Endothelial cell of umbilical vein (primary cell): ENCODE measurements around the gene ELAPOR2. TPM values are rescaled to one million over a fixed set of nuclear protein-coding genes. Genes with fewer than 3 reads are reported as not detected.
A peak's percentile ranks its signal among the peaks of the same experiment; 100 is the strongest.

ENCODE experiments used
- BruUV-seq: library from RNA; stranded (reverse); fragments of 400-500 nt; replicated peaks from 2 replicates; lab custom pipeline; 2021; lab: Mats Ljungman, UMichigan
- CTCF ChIA-PET: fragments of 300-600, 350-600 bp; sonication (Branson Sonifier 250); formaldehyde crosslinking; loops from one replicate; lab custom pipeline; 2021; ENCODE audit warnings: antibody characterized with exemption, inconsistent platforms; lab: Charles Lee
- POLR2A ChIA-PET: fragments of 300-600, 350-600 bp; sonication (Branson Sonifier 250); formaldehyde crosslinking; loops from one replicate; lab custom pipeline; 2021; ENCODE audit warnings: antibody characterized with exemption, inconsistent platforms; lab: Charles Lee
- DNase-seq: peaks from one replicate; pipeline ENCODE4 v3.0.0-alpha.2; 2011; ENCODE audit warnings: low read depth, low spot score
- FAIRE-seq: peaks from 2 replicates; lab custom pipeline; 2011; peaks lifted over from hg19 to GRCh38; lab: Jason Lieb, UNC
- H2AFZ ChIP-seq: 2 replicates; pipeline ENCODE4 v1.6.0; 2012; ENCODE audit warnings: low read depth, low read length, control low read depth, inconsistent platforms
- H3K27ac ChIP-seq: 2 replicates; pipeline ENCODE4 v1.5.1; 2011; ENCODE audit warnings: low read depth, mild to moderate bottlenecking, control low read depth, low read length, moderate library complexity; ENCODE audit not compliant: insufficient read depth
- H3K27me3 ChIP-seq, 2 experiments: 2 replicates each; pipeline versions ENCODE4 v1.6.0 to v1.6.1; 2011; ENCODE audit warnings: low read length in 2 of 2, mixed read lengths in 1 of 2; ENCODE audit not compliant: control insufficient read depth in 2 of 2, insufficient read depth in 2 of 2
- H3K36me3 ChIP-seq, 2 experiments: 2 replicates in 1 of 2; 3 replicates in 1 of 2; pipeline ENCODE4 v1.5.1; 2011; ENCODE audit warnings: low read length in 2 of 2, mild to moderate bottlenecking in 1 of 2, moderate library complexity in 1 of 2; ENCODE audit not compliant: control insufficient read depth in 2 of 2, insufficient read depth in 2 of 2; ENCODE audit errors: extremely low read depth in 1 of 2
- H3K4me1 ChIP-seq: 3 replicates; pipeline ENCODE4 v1.5.1; 2011; ENCODE audit warnings: mild to moderate bottlenecking, low read length; ENCODE audit not compliant: control insufficient read depth, insufficient read depth; ENCODE audit errors: extremely low read depth
- H3K4me2 ChIP-seq: 2 replicates; pipeline ENCODE4 v1.6.1; 2011; ENCODE audit warnings: low read length, control low read depth, mixed read lengths; ENCODE audit not compliant: insufficient read depth
- H3K4me3 ChIP-seq, 3 experiments: fragments of 200-600 bp in 1 of 3; sonication (generic), shearing (Covaris generic) in 1 of 3; replicated peaks in 1 of 3; 2 replicates each; pipeline ENCODE4 v1.5.1; 2011 to 2016; ENCODE audit warnings: control low read depth in 3 of 3, low read length in 3 of 3, mild to moderate bottlenecking in 2 of 3, inconsistent platforms in 1 of 3, low read depth in 1 of 3, moderate library complexity in 1 of 3; ENCODE audit not compliant: insufficient read depth in 1 of 3
- H3K79me2 ChIP-seq: 2 replicates; pipeline ENCODE4 v1.6.0; 2012; ENCODE audit warnings: low read length, inconsistent platforms; ENCODE audit not compliant: control insufficient read depth, insufficient read depth
- H3K9ac ChIP-seq: replicated peaks from 2 replicates; pipeline ENCODE3; 2011; ENCODE audit warnings: low read length, control low read depth; ENCODE audit not compliant: insufficient read depth; ENCODE audit errors: extremely low read depth
- H3K9me1 ChIP-seq: replicated peaks from 3 replicates; pipeline ENCODE4 v1.6.0; 2011; ENCODE audit warnings: mild to moderate bottlenecking, low read length; ENCODE audit not compliant: control insufficient read depth, insufficient read depth; ENCODE audit errors: extremely low read depth
- H3K9me3 ChIP-seq: replicated peaks from 2 replicates; pipeline ENCODE4 v1.5.1; 2012; ENCODE audit warnings: low read length, inconsistent platforms; ENCODE audit not compliant: control insufficient read depth, insufficient read depth
- H4K20me1 ChIP-seq: replicated peaks from 2 replicates; pipeline ENCODE3; 2011; ENCODE audit warnings: mild to moderate bottlenecking, low read length; ENCODE audit not compliant: control insufficient read depth, insufficient read depth; ENCODE audit errors: extremely low read depth
- EZH2 ChIP-seq: IDR thresholded peaks from 2 replicates; pipeline ENCODE4 v1.6.1; 2012; ENCODE audit warnings: borderline replicate concordance, low read depth, mild to moderate bottlenecking, moderate library complexity, low read length, inconsistent platforms; ENCODE audit not compliant: severe bottlenecking
- FOS ChIP-seq: IDR thresholded peaks from 2 replicates; pipeline ENCODE4 v1.6.1; 2011; ENCODE audit warnings: mild to moderate bottlenecking, low read length, moderate library complexity, borderline replicate concordance; ENCODE audit not compliant: insufficient read depth
- GATA2 ChIP-seq: IDR thresholded peaks from 2 replicates; pipeline ENCODE4 v1.7.0; 2011; ENCODE audit warnings: low read depth, mild to moderate bottlenecking, moderate library complexity, mixed read lengths, low read length; ENCODE audit not compliant: insufficient read length, insufficient read depth
- JUN ChIP-seq: IDR thresholded peaks from 2 replicates; pipeline ENCODE4 v1.6.1; 2011; ENCODE audit warnings: borderline replicate concordance, low read depth; ENCODE audit not compliant: insufficient read length, insufficient read depth
- MYC ChIP-seq: IDR thresholded peaks from one replicate; pipeline ENCODE4 v1.6.1; 2011; ENCODE audit warnings: mild to moderate bottlenecking, low read depth, low read length
- POLR2A ChIP-seq: IDR thresholded peaks from 2 replicates; pipeline ENCODE4 v1.6.1; 2012; ENCODE audit warnings: low read depth, mild to moderate bottlenecking, control low read depth, low read length
- POLR2AphosphoS5 ChIP-seq: IDR thresholded peaks from 2 replicates; pipeline ENCODE4 v1.6.1; 2012; ENCODE audit warnings: low read depth, mild to moderate bottlenecking, control low read depth, low read length, moderate library complexity; ENCODE audit not compliant: insufficient read depth
- dilution Hi-C: fragments of 300-500 bp; cut with MboI; formaldehyde crosslinking; loops from one replicate; pipeline ENCODE4 v1.15.0; 2019; ENCODE audit warnings: low sequenced_read_pairs; ENCODE audit not compliant: extremely low pct_ligation_motif_present
- intact Hi-C: fragments of 100-400 bp; cut with micrococcal nuclease; formaldehyde crosslinking; loops from one replicate; pipeline ENCODE4 v1.10.0; 2022
- polyA plus RNA-seq, 4 experiments: library from polyadenylated mRNA; depleted of rRNA in 3 of 4; stranded (reverse) in 3 of 4; unstranded in 1 of 4; fragments of >200 nt; gene quantifications; 2 replicates each; pipeline versions ENCODE4 v1.2.1 to v1.2.3, GENCODE V29; 2011 to 2012; ENCODE audit warnings: missing spikeins in 1 of 4
- total RNA-seq: library from RNA; stranded (reverse); gene quantifications from 2 replicates; pipeline ENCODE4 v1.2.3, GENCODE V29; 2021
- TF ChIP-seq, protein P1 (sequence below), 2 donors: IDR thresholded peaks; 1 replicate in 1 of 2; 2 replicates in 1 of 2; pipeline ENCODE4 v1.5.1; 2011; ENCODE audit warnings: low read length in 2 of 2, mild to moderate bottlenecking in 2 of 2, moderate library complexity in 2 of 2, control low read depth in 1 of 2, inconsistent platforms in 1 of 2, low read depth in 1 of 2; ENCODE audit not compliant: insufficient read depth in 1 of 2; ENCODE audit errors: extremely low read depth in 1 of 2
- TF ChIP-seq, protein P2 (sequence below): IDR thresholded peaks from 2 replicates; pipeline ENCODE4 v1.6.1; 2011; ENCODE audit not compliant: insufficient read depth, insufficient read length

The ELAPOR2 gene
- total and polyA plus RNA-seq, 2 donors (not counting 3 experiments of a cell fraction or from before 2014, with no cell fraction given): 38.2 to 63.5 TPM

DNA sequence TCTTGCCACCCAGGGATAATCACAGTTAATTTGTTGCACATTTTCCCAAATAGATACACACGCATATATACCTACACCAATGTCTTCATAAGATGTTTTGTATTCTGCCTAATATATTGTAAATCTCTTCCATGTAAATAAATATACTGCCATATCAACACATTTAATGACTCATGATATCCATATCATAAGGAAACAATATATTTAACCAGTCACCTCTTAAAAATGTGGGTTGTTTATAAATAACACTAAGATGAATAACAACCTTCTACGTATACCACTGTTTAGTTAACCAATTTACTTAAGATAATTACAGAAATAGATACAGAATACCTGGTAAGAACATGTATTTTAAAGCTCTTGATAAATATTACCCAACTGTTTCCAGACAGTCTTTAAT, 38.2 kb downstream of the ELAPOR2 start:
- H3K9ac ChIP-seq: no peak overlapping the region
- no peaks in the 10 kb centered on the region for H3K9me1 ChIP-seq
- CTCF ChIA-PET: interaction anchor here (0.6 to 1.8 kb wide), 7 partner anchors 8 to 127 kb away, joined by 3 to 5 read pairs (median 3); no protein-coding TSS in a partner anchor
- no peak overlapping the region for H3K4me3 ChIP-seq
- no peaks in the 10 kb centered on the region for H3K9me3 ChIP-seq
- H3K4me1 ChIP-seq: peaks cover 7% of the 10 kb centered on the region
- TF ChIP-seq FOS (no peak), JUN (peak; percentile 38)
- intact Hi-C loops: no loop called here
- peaks cover 2% of the 10 kb centered on the region for H4K20me1 ChIP-seq
- H3K79me2 ChIP-seq: no peaks in the 10 kb centered on the region
- dilution Hi-C loops: no loop called here
- POLR2A ChIA-PET: no interaction called here
- H3K36me3 ChIP-seq: no peaks in the 10 kb centered on the region
- FAIRE-seq: no peak
- BruUV-seq: no TSS peak
- H3K4me2 ChIP-seq: no peak overlapping the region
- H2AFZ ChIP-seq: no peak overlapping the region
- H3K27ac ChIP-seq: no peak overlapping the region
- no peaks in the 10 kb centered on the region for H3K27me3 ChIP-seq
- DNase-seq: peak; percentile 7

- ChIA-PET POLR2A (no interaction called here), CTCF (no interaction called here)
- BruUV-seq: no TSS peak
- Histone ChIP-seq H2AFZ (no peak overlapping the region), H3K4me2 (no peak overlapping the region), H3K27ac (no peak overlapping the region), H3K36me3 (no peaks in the 10 kb centered on the region), H3K27me3 (no peaks in the 10 kb centered on the region), H3K9me3 (no peaks in the 10 kb centered on the region), H3K9ac (no peak overlapping the region), H4K20me1 (no peaks in the 10 kb centered on the region), H3K9me1 (no peaks in the 10 kb centered on the region), H3K4me1 (peaks cover 6% of the 10 kb centered on the region), H3K4me3 (no peak overlapping the region), H3K79me2 (no peaks in the 10 kb centered on the region)
- dilution Hi-C loops (no loop called here), intact Hi-C loops (no loop called here)
- TF ChIP-seq JUN (no peak), EZH2 (no peak), MYC (no peak), POLR2A (no peak), POLR2AphosphoS5 (no peak), GATA2 (no peak), FOS (no peak)
- TF ChIP-seq, protein P1, sequence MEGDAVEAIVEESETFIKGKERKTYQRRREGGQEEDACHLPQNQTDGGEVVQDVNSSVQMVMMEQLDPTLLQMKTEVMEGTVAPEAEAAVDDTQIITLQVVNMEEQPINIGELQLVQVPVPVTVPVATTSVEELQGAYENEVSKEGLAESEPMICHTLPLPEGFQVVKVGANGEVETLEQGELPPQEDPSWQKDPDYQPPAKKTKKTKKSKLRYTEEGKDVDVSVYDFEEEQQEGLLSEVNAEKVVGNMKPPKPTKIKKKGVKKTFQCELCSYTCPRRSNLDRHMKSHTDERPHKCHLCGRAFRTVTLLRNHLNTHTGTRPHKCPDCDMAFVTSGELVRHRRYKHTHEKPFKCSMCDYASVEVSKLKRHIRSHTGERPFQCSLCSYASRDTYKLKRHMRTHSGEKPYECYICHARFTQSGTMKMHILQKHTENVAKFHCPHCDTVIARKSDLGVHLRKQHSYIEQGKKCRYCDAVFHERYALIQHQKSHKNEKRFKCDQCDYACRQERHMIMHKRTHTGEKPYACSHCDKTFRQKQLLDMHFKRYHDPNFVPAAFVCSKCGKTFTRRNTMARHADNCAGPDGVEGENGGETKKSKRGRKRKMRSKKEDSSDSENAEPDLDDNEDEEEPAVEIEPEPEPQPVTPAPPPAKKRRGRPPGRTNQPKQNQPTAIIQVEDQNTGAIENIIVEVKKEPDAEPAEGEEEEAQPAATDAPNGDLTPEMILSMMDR (IDR thresholded peaks at IDR 0.05; ENCODE audit: extremely low read depth in 1 of 2, insufficient read depth in 1 of 2, low read depth in 1 of 2, low read length in 2 of 2): no peak
- TF ChIP-seq, protein P2, sequence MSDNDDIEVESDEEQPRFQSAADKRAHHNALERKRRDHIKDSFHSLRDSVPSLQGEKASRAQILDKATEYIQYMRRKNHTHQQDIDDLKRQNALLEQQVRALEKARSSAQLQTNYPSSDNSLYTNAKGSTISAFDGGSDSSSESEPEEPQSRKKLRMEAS: no peak
- no peak for DNase-seq
- FAIRE-seq: no peak
Measured at GRCh38 chr7:87016606-87017005, 42.8 kb downstream of the ELAPOR2 start.
